Left kidney (tissue), 2 donors: ENCODE results near the gene CD81. TPM values are rescaled to one million over a fixed set of nuclear protein-coding genes. Genes with fewer than 3 reads are reported as not detected.

ENCODE experiments used
- DNase-seq: peaks from one replicate; pipeline ENCODE4 v3.0.0-alpha.2; 2013
- polyA plus RNA-seq: library from polyadenylated mRNA; unstranded; fragments of 120-200 nt; gene quantifications from one replicate; pipeline ENCODE4 v1.2.1, GENCODE V29; 2013; ENCODE audit not compliant: insufficient read length

The CD81 gene
- polyA plus RNA-seq, 1 donor, result 485 TPM

- no peak for DNase-seq
Measured at GRCh38 chr11:2401436-2401984, 24.4 kb downstream of the CD81 start.

GRCh38 chr11:2402106-2402505 lies 25.0 kb downstream of the CD81 start:
- DNase-seq, result no peak

DNA sequence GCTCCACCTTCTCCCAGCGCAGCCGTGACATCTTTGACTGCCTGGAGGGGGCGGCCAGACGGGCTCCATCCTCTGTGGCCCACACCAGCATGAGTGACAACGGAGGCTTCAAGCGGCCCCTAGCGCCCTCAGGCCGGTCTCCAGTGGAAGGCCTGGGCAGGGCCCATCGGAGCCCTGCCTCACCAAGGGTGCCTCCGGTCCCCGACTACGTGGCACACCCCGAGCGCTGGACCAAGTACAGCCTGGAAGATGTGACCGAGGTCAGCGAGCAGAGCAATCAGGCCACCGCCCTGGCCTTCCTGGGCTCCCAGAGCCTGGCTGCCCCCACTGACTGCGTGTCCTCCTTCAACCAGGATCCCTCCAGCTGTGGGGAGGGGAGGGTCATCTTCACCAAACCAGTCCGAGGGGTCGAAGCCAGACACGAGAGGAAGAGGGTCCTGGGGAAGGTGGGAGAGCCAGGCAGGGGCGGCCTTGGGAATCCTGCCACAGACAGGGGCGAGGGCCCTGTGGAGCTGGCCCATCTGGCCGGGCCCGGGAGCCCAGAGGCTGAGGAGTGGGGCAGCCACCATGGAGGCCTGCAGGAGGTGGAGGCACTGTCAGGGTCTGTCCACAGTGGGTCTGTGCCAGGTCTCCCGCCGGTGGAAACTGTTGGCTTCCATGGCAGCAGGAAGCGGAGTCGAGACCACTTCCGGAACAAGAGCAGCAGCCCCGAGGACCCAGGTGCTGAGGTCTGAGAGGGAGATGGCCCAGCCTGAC lies 26.0 kb downstream of the CD81 start:
- DNase-seq, result no peak

GRCh38 chr11:2404735-2405196 lies 27.7 kb downstream of the CD81 start:
- no peak for DNase-seq

GRCh38 chr11:2406451-2406850 lies 29.3 kb downstream of the CD81 start:
- peak; percentile 62 for DNase-seq

- DNase-seq, result no peak
Measured at GRCh38 chr11:2406878-2407410, 29.8 kb downstream of the CD81 start.

DNA sequence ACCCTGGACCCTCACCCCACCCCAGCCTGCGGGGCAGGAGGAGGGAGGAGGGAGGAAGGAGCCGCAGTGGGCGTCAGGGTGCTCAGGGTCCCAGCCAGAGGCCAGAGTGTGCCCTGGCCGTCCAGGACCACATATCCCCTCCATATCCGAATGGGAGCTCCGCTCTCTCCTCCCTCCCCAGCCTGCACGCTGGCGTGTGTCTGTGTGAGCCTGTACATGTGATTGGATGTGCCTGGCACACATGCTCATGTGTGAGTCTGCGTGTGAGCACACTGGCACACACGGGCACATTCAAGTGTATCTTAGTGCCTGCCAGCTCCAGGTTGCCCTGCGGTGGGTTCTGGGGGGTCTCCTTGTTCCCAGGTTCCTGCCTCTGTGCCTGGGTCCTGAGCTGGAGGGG lies 31.6 kb downstream of the CD81 start:
- DNase-seq, result no peak

GRCh38 chr11:2409126-2409525 lies 32.0 kb downstream of the CD81 start:
- peak; percentile 89 for DNase-seq

DNA sequence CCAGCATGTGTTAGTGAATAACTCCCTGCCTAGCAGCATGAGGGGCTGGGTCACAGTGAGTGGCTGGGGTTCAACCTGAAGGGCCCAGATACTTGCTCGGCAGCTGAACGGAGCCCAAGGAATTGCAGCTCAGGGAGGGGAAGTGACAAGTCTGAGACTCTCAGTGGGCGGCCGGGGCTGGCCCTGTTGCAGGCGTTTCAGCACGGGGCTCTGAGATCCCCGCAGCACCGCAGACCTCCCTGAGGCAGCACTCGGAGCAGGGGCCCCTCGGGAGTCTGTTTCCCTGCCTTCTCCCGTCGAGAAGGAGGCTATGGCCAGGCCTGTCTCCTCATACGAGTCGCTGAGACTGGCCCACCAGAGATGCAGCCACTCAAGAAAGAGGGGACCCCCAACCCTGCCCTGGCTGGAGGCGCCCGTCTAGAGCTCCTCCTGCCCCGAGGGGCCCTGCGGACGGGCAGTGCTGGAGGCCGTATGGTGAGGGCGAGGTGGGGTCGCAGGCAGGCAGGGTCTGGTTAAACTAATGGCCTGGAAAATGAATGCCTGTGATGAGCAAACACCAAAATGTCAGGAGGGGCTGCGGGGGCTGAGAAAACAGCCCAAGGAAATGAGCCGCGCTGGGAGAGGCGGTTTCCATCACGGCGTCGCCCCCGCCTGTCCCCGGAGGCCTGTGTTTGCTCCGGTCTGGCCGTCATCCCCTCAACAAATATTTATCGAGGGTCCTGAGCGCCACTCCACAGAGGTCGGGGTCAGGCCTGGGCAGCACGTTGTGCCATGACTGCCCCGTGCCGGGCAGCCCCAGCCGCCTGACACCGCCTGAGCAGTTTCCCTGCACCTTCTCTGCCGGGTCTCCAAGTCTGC lies 32.7 kb downstream of the CD81 start:
- peak; percentile 73 for DNase-seq

- DNase-seq, result no peak
Measured at GRCh38 chr11:2410616-2411015, 33.5 kb downstream of the CD81 start.

- no peak for DNase-seq
Measured at GRCh38 chr11:2411446-2412305, 34.6 kb downstream of the CD81 start.

GRCh38 chr11:2412323-2412722 lies 35.2 kb downstream of the CD81 start:
- no peak for DNase-seq

DNA sequence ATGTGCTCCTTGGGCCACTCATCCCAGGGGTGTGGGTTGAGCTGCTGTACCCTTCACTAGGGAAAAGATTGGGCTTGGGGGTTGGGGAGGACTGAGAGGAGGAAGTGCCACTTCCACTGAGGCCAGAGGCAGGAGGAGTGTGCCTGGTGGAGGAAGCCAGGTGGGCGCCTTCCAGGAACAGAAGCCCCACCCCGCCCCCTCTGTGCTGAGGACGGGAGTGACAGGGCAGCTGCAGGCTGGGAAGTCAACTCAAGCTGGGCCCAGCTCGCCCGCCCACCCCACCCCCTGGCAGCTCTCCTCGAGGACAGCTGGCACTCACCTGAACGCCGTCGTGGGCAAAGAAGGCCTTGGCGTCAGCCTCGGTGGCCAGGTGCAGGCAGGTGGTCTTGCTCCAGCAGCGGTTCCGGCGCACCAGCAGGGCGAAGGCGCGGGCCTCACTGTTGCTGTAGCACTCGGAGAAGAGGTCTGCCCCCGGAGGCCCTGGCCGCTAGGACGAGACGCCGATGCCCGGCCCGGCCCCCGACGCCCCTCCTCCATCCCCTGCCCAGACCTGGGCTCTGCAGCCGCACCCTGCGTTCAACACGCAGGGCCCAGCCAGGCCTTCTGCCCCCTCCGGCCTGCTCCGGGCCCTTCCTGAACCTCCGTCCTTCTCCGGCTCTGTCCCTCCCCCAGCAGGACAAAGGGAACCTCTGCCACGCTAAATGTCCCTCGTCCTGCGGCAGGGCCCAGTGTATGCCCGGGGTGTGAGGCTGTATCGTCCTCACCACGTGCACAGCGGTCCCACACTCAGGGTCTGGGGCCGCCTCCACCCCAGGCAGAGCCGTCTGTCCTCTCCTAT lies 36.9 kb downstream of the CD81 start:
- no peak for DNase-seq

- DNase-seq, result no peak
Measured at GRCh38 chr11:2414616-2415015, 37.5 kb downstream of the CD81 start.

GRCh38 chr11:2415171-2415570 lies 38.1 kb downstream of the CD81 start:
- DNase-seq, result no peak

DNA sequence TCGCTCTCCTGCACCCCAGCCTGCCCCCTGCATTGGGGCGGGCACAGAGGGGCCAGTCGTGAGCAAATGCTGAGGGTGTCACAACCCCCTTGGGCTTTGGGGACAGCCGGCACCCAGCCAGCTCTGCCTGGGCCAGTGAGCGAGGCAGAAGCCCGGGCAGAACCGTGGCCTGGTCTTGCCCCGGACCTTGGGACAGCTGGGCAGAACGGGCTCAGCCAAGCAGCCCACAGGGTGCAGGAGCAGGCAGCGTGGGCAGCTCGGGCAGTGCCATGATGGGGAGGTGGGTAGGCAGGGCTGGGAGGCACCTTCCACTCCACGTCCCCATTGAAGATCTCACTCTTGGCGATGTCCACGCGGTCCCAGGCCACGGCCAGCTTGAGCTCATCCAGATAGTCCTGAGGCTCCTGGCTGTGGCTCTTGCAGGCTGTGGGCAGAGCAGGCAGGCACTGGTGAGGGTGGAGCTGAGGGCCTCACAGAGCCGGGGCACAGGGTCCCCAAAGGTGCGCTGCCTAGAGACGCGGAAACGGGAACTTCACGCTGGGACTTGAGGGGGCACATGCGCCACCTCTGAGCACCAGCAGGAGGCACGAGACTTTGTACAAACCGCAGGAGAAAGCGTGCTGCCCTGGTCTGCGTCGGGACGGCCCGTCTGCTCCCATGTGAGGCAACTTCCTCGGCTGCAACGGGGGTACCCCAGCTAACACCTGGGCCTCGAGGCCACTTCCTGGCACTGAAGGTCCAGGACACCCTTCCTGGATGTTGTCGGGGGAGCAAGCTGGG lies 38.7 kb downstream of the CD81 start:
- no peak for DNase-seq

DNA sequence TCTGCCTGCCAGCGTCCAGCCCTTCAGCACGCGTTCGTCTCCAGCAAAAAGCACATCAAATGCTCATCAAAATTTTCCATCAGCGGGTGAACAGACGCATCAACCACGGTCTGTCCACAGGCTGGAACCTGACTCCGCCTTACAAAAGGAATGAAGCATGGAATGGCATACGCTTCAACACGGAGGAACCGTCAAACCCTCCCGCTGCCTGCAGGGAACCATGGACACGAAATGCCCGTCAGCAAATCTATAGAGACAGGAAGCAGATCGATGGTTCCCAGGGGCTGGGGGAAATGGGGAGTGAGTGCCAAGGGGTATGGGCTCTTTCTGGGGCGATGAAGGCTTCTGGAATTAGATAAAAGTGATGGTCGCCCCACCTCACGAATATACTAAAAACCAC lies 39.7 kb downstream of the CD81 start:
- DNase-seq, result no peak

GRCh38 chr11:2417856-2418692 lies 41.0 kb downstream of the CD81 start:
- no peak for DNase-seq
